Panc1 (cell line): ENCODE measurements around the gene SCP2.

Experiments used
- REST ChIP-seq, 2 experiments: IDR thresholded peaks; 2 replicates each; pipeline ENCODE4 v1.6.1; 2011 to 2012; ENCODE audit warnings: low read depth in 2 of 2, control low read depth in 1 of 2, low read length in 1 of 2, mild to moderate bottlenecking in 1 of 2, moderate library complexity in 1 of 2; ENCODE audit not compliant: insufficient read depth in 1 of 2
- TF ChIP-seq, protein P1 (sequence below): fragments of 450-650 bp; IDR thresholded peaks from 2 replicates; pipeline ENCODE4 v1.5.1; 2017; ENCODE audit warnings: mild to moderate bottlenecking

- TF ChIP-seq, protein P1, sequence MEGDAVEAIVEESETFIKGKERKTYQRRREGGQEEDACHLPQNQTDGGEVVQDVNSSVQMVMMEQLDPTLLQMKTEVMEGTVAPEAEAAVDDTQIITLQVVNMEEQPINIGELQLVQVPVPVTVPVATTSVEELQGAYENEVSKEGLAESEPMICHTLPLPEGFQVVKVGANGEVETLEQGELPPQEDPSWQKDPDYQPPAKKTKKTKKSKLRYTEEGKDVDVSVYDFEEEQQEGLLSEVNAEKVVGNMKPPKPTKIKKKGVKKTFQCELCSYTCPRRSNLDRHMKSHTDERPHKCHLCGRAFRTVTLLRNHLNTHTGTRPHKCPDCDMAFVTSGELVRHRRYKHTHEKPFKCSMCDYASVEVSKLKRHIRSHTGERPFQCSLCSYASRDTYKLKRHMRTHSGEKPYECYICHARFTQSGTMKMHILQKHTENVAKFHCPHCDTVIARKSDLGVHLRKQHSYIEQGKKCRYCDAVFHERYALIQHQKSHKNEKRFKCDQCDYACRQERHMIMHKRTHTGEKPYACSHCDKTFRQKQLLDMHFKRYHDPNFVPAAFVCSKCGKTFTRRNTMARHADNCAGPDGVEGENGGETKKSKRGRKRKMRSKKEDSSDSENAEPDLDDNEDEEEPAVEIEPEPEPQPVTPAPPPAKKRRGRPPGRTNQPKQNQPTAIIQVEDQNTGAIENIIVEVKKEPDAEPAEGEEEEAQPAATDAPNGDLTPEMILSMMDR, result no peak
- TF ChIP-seq REST (IDR thresholded peaks at IDR 0.05; ENCODE audit: insufficient read depth in 1 of 2, low read depth in 2 of 2, low read length in 1 of 2), result no peak
Measured at GRCh38 chr1:53060579-53060978, 133.5 kb downstream of the SCP2 start.
